ENCODE results near the gene BBS9.

Gene BBS9

GRCh38 chr7:33556472-33556871 is 427.1 kb downstream of the BBS9 start:
- TF ChIP-seq, protein P1, sequence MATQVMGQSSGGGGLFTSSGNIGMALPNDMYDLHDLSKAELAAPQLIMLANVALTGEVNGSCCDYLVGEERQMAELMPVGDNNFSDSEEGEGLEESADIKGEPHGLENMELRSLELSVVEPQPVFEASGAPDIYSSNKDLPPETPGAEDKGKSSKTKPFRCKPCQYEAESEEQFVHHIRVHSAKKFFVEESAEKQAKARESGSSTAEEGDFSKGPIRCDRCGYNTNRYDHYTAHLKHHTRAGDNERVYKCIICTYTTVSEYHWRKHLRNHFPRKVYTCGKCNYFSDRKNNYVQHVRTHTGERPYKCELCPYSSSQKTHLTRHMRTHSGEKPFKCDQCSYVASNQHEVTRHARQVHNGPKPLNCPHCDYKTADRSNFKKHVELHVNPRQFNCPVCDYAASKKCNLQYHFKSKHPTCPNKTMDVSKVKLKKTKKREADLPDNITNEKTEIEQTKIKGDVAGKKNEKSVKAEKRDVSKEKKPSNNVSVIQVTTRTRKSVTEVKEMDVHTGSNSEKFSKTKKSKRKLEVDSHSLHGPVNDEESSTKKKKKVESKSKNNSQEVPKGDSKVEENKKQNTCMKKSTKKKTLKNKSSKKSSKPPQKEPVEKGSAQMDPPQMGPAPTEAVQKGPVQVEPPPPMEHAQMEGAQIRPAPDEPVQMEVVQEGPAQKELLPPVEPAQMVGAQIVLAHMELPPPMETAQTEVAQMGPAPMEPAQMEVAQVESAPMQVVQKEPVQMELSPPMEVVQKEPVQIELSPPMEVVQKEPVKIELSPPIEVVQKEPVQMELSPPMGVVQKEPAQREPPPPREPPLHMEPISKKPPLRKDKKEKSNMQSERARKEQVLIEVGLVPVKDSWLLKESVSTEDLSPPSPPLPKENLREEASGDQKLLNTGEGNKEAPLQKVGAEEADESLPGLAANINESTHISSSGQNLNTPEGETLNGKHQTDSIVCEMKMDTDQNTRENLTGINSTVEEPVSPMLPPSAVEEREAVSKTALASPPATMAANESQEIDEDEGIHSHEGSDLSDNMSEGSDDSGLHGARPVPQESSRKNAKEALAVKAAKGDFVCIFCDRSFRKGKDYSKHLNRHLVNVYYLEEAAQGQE (IDR thresholded peaks at IDR 0.05; ENCODE audit: insufficient read depth in 1 of 2, low read depth in 2 of 2, low read length in 2 of 2) = no peak
- TF ChIP-seq SIN3A (IDR thresholded peaks at IDR 0.05; ENCODE audit: borderline replicate concordance, insufficient read depth, low read length) = no peak
- TF ChIP-seq FOXP2 (optimal IDR thresholded peaks at IDR 0.05; ENCODE audit: borderline replicate concordance, extremely low read depth, extremely low read length, insufficient read depth) = no peak
- TF ChIP-seq POLR2AphosphoS5 (IDR thresholded peaks at IDR 0.05; ENCODE audit: low read depth, low read length) = no peak
- TF ChIP-seq TAF1 (IDR thresholded peaks at IDR 0.05; ENCODE audit: borderline replicate concordance, insufficient read depth, low read length) = no peak

GRCh38 chr7:33558549-33559323 is 429.4 kb downstream of the BBS9 start:
- TF ChIP-seq FOXP2 (optimal IDR thresholded peaks at IDR 0.05; ENCODE audit: borderline replicate concordance, extremely low read depth, extremely low read length, insufficient read depth) = no peak
- no peak for TF ChIP-seq TAF1 (IDR thresholded peaks at IDR 0.05; ENCODE audit: borderline replicate concordance, insufficient read depth, low read length)
- TF ChIP-seq SIN3A (IDR thresholded peaks at IDR 0.05; ENCODE audit: borderline replicate concordance, insufficient read depth, low read length) = no peak
- TF ChIP-seq, protein P1 (IDR thresholded peaks at IDR 0.05; ENCODE audit: insufficient read depth in 1 of 2, low read depth in 2 of 2, low read length in 2 of 2) = no peak
- TF ChIP-seq POLR2AphosphoS5 (IDR thresholded peaks at IDR 0.05; ENCODE audit: low read depth, low read length) = no peak

DNA sequence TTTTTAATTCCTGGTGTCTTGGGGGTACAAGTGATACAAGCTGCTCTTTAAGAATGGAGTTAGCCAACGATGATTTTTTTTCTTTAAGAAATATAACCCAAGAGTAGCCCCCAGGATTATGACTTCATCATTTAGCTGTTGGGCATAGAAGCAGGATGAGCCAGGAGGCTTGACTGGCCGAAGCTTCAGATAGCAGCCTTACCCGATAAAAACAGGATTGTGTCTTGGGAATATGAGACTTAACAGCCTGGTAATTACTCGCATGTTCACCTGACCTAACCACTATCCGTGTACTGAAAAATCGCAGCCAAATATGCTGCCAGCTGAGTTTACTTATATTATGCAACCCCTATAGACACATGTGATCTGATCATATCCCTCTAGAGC is 430.0 kb downstream of the BBS9 start:
- TF ChIP-seq TAF1 (IDR thresholded peaks at IDR 0.05; ENCODE audit: borderline replicate concordance, insufficient read depth, low read length) = no peak
- TF ChIP-seq POLR2AphosphoS5 (IDR thresholded peaks at IDR 0.05; ENCODE audit: low read depth, low read length) = no peak
- TF ChIP-seq, protein P1 (IDR thresholded peaks at IDR 0.05; ENCODE audit: insufficient read depth in 1 of 2, low read depth in 2 of 2, low read length in 2 of 2) = no peak
- TF ChIP-seq SIN3A (IDR thresholded peaks at IDR 0.05; ENCODE audit: borderline replicate concordance, insufficient read depth, low read length) = no peak
- no peak for TF ChIP-seq FOXP2 (optimal IDR thresholded peaks at IDR 0.05; ENCODE audit: borderline replicate concordance, extremely low read depth, extremely low read length, insufficient read depth)

- TF ChIP-seq POLR2AphosphoS5 (IDR thresholded peaks at IDR 0.05; ENCODE audit: low read depth, low read length) = no peak
- no peak for TF ChIP-seq FOXP2 (optimal IDR thresholded peaks at IDR 0.05; ENCODE audit: borderline replicate concordance, extremely low read depth, extremely low read length, insufficient read depth)
- TF ChIP-seq TAF1 (IDR thresholded peaks at IDR 0.05; ENCODE audit: borderline replicate concordance, insufficient read depth, low read length) = no peak
Measured at GRCh38 chr7:33562996-33563395, 433.6 kb downstream of the BBS9 start.

GRCh38 chr7:33563651-33564050 is 434.3 kb downstream of the BBS9 start:
- TF ChIP-seq TAF1 (IDR thresholded peaks at IDR 0.05; ENCODE audit: borderline replicate concordance, insufficient read depth, low read length) = no peak
- TF ChIP-seq POLR2AphosphoS5 (IDR thresholded peaks at IDR 0.05; ENCODE audit: low read depth, low read length) = no peak
- TF ChIP-seq FOXP2 (optimal IDR thresholded peaks at IDR 0.05; ENCODE audit: borderline replicate concordance, extremely low read depth, extremely low read length, insufficient read depth) = no peak
- no peak for TF ChIP-seq SIN3A (IDR thresholded peaks at IDR 0.05; ENCODE audit: borderline replicate concordance, insufficient read depth, low read length)
- TF ChIP-seq, protein P1 (IDR thresholded peaks at IDR 0.05; ENCODE audit: insufficient read depth in 1 of 2, low read depth in 2 of 2, low read length in 2 of 2) = no peak
